Jurkat, Clone E6-1 (cell line): ENCODE measurements around the gene MRPL53.

Experiments
- DNase-seq: peaks from one replicate; pipeline ENCODE4 v3.0.0-alpha.2; 2011; ENCODE audit warnings: low read depth, low spot score
- H3K4me3 ChIP-seq: 2 replicates; pipeline ENCODE4 v1.5.1; 2011; ENCODE audit warnings: mild to moderate bottlenecking, low read length, control low read depth, moderate library complexity

Gene MRPL53

DNA sequence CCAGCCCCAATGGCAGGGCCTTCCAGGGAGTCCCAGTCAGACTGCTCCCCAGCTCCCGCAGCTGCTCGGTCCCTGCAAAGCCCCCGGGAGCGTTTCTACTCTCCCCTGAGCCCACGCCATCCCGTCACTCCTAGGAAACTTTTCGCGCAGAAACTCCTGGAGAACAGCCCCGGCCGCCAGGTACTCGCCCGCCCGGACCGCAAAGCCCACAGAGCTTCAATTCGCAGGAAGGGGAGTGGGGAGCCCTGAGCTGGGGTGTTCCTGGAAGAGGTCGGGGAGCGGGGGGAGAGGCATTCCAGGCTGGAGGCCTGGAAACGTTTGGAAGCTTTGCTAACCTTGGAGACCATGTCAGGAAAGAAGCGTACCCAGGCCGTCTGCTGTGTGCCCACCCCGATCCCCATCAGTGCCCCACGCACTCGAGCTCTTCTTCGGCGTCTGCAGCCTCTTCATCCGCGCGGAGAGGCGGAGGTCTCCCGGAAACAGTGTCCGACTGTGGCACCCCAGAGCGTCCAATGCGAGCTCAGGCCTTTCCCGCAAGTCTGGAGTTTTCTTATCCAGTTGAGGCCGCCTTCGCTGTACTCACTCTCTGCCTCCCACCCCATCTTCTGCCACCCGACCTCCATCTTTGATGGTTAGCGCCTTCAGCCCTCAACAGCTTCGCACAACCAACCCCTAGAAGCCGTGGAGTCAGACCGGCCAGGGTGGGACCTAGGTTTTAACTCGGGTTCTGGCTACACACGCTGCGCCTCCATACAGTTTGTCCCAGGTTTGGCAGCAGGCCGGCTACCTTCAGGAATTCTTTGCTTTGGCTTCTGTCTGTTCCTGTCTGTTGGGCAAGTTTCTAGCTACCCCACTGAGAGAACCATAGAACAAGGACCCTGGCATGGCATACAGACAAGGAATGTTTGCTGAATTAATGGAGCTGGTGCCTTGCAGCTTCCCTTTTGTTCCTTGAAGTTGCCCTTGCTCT is 31.3 kb upstream of the MRPL53 start:
- no peak for DNase-seq
- H3K4me3 ChIP-seq, result no peak overlapping the region

DNA sequence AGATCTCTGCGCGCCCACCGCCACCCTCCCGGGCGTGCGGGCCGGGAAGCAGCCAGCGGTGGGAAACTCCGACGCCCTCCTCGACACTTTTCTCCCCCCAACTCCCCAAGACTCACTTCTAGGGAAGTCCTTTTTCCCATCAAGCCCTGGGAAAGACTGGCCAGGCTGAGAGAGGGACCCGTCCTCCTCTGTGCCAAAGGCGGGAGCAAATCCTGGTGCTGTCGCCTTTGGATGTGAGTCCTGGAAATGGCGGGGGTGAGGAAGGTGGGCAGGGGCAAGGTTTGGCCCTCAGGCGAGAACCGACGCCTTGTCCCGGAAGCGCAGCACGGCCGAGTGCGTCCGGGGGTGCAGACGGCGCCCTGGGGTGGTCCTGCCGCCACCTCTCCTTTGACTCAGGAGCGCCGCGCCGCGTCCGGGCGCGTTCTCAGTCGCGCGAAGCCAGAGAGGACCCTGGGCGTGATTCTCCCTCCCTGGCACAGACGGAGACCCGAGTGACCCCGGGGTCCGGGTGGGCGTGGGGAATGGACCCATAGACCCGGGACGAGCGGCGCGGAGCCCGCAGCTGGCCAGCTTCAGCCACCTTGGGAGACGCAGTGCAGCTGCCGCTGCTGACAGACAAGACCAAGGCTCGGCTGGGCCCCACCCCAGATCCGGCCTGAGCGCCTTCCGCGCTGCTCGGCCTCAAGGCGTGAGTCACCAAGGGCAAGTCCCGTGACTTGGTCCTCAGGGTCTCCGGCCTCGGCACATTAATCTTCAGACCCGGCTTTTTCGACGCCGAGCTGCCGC is 30.4 kb upstream of the MRPL53 start:
- H3K4me3 ChIP-seq, result no peak overlapping the region
- DNase-seq, result no peak

DNA sequence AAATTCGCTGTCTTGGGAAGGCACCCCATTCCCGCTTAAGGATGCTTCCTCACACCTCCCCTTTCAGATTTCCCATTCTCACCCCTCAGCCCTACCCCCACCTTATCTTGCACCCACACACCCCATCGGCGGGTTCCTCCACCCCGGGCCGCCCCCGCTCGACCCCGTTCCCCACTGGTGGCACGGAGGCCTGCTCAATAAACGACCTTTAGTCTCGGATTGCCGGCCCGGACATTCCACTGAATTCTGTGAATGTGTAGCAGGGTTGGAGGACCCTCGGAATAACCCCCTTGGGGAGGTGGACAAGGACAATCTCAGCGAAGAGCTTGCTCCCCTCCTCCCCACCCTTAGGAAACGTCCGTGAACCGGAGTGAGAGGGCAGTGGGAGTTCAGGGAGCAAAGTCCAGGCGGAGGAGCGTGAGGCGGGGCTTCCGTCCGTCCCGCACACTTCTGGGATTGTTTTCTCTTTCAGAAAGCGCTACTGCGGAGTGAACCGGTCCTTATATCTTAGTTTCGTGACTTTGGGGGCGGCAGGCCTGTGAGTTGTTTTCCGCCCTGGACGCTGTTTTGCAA is 29.8 kb upstream of the MRPL53 start:
- H3K4me3 ChIP-seq, result no peak overlapping the region
- DNase-seq, result no peak

DNA sequence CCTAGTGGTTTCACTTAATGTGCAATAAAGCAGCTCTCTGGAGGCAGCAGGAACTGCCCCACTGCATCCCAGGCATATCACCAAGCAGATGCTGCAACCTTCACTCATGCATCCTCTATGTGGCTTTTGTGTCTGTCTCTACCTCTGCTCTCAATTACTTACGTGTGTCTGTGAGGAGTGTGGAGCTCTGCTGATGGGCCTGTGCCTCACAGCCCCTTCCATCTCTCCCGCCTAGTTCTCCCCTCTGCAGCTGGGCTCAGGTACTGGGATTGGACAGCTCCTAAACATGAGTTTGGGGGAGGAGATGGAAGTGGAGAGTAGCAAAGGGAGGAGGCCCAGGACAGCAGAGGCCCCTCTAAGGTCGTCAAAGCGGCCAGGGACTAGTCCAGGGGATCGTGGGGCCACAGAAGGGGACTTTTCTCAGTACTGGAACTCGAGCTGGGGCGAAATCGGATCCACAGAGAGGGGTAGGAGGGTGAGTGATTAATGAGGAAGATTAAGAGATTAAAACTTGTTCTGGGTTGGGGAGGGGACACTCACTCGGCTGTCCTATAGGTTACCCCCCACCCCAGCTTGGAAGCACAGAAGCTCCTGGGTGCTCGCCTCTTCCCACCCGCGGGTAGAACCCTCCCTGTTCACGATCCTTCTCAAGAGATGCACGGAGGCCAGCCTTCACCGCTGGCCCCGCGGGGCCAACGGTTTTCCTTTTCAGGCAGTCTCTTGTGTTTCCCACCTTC is 29.0 kb upstream of the MRPL53 start:
- no peak overlapping the region for H3K4me3 ChIP-seq
- DNase-seq, result no peak

GRCh38 chr2:74500578-74500946 is 28.1 kb upstream of the MRPL53 start:
- DNase-seq, result no peak
- no peak overlapping the region for H3K4me3 ChIP-seq

DNA sequence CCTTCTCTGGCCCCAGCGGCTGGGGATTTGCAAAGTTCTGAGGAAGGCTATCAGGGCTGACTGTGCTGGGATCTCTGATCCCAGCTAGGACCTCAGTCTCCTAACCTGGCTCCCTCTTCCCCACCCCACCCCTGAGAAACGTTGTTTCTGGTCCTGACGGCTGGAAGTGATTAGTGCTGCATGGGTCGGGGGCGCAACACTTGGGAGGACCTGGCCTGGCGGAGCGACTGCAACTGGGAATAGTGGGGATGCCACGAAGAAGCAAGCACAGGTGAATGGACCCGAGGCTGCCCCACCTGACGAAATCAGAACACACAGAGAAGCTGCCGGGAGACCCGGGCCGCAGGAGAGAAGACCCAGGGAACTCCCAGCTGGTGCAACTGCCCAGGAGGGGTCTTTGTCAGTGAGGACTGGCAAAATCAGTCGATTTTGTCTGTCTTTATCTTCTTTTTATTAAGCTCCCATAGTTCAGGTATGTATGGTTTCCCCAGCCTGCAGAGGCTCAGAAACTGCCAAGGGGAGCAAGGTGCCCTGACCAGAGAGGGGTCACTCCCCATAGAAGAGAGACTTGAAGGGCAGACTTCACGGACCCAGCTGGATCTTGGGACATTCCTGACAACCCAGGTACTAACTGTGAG is 27.6 kb upstream of the MRPL53 start:
- no peak overlapping the region for H3K4me3 ChIP-seq

DNA sequence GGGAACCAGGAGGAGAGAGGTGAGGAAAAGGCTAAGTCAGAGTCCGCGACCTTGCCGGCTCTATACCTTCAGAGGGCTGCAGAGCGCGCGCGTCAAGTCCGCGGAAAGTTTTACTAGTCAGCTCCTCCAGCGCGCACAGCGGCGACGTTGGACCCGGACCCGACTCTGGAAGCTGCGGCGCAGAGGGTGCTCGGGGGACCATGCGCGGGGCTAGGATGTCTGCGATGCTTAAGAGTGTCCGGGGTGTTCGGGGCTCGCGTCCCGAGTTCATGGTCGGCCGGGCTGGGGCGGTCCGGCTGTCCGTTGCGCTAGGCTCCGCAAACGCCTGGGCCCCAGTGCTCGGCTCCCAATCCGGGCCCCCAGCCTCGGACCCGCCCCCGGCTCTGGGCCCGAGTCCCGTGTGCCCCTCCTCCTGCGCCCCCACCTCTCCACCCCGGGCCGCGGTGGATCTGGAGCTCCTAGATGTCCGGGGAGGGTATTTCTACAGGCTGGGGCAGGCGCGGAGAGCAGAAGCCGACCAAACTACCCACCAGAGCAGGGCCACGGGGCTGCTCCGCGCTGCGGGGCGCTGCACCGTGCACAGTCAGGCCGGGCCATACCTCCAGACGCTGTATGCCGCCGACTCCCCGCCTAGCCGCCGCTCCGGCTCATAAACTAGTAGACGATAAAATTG is 26.9 kb upstream of the MRPL53 start, which contains the start of gene LBX2:
Gene LBX2, minus strand, starts transcription at position 337 of the 673 bp plus-strand sequence. Its CDS starts 66 bp downstream, at position 271.
- no peak within 1 kb of the TSS for H3K4me3 ChIP-seq
- no peak for DNase-seq

More for the DNA sequence above, 27.6 kb upstream of the MRPL53 start:
- DNase-seq, result no peak

GRCh38 chr2:74498500-74499266 is 26.2 kb upstream of the MRPL53 start:
- DNase-seq, result no peak
- H3K4me3 ChIP-seq, result no peak overlapping the region

GRCh38 chr2:74497777-74498499 is 25.5 kb upstream of the MRPL53 start:
- no peak overlapping the region for H3K4me3 ChIP-seq
- no peak for DNase-seq

DNA sequence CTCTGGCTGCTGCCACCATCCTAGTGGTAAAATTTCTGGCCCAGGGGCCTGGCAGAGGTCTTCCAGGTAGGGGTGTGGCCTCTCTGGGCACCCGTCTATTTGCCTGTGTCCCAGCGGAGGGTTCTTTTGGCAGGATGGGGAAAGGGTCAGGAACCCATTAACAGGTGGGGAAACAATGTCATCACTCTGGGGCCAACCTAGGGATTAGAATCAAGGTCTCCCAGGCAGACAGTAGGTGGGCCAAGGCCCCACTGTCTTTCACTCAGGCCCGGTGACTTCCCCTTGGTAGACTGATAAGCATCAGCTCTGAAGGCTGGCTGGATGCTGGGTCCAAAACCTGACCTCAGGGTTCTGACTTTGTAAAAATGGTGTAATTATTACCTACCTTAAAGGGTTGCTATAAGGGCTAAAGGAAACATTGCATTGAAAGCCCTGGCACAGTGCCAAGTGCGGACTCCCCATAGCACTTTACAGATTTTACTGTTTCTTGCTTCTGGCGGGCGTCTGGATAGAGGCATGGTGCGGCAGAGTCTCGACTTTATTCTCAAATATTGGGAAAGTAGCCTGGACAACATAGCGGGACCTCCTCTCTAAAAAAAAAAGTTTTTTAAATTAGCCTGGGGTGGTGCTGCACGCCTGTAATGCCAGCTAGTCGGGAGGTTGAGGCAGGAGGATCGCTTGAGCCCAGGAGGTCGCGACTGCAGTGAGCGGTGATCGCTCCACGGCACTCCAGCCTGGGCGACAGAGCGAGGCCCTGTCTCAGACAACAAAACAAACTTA is 24.7 kb upstream of the MRPL53 start:
- H3K4me3 ChIP-seq, result no peak overlapping the region
- DNase-seq, result no peak

GRCh38 chr2:74495440-74495839 is 23.0 kb upstream of the MRPL53 start:
- no peak for DNase-seq
- no peak overlapping the region for H3K4me3 ChIP-seq

GRCh38 chr2:74493546-74493945 is 21.1 kb upstream of the MRPL53 start:
- DNase-seq, result no peak

GRCh38 chr2:74491648-74492544 is 19.4 kb upstream of the MRPL53 start:
- DNase-seq, result no peak
- no peak overlapping the region for H3K4me3 ChIP-seq

More at GRCh38 chr2:74493546-74493945, 21.1 kb upstream of the MRPL53 start:
- no peak overlapping the region for H3K4me3 ChIP-seq

GRCh38 chr2:74489906-74490305 is 17.4 kb upstream of the MRPL53 start:
- H3K4me3 ChIP-seq, result no peak overlapping the region

More at GRCh38 chr2:74489906-74490305, 17.4 kb upstream of the MRPL53 start:
- no peak for DNase-seq
